HFFc6 (cell line): Measurements from ENCODE around the gene RAB40AL. TPM values are rescaled to one million over a fixed set of nuclear protein-coding genes. Genes with fewer than 3 reads are reported as not detected.

Source experiments
- DNase-seq: peaks from one replicate; pipeline ENCODE4 v3.0.0-alpha.2; 2018
- H3K27ac Mint-ChIP-seq: 2 replicates; pipeline ENCODE4 v1.8.0; 2020; ENCODE audit warnings: mild to moderate bottlenecking, mixed read lengths
- H3K27me3 Mint-ChIP-seq: 2 replicates; pipeline ENCODE4 v1.8.0; 2021; ENCODE audit warnings: mild to moderate bottlenecking, moderate library complexity, mixed read lengths; ENCODE audit not compliant: insufficient read depth
- H3K36me3 Mint-ChIP-seq: 2 replicates; pipeline ENCODE4 v1.8.0; 2021; ENCODE audit warnings: low read depth, mixed read lengths
- H3K4me1 Mint-ChIP-seq: 2 replicates; pipeline ENCODE4 v1.8.0; 2020; ENCODE audit warnings: low read depth, mixed read lengths
- H3K4me3 Mint-ChIP-seq: 2 replicates; pipeline ENCODE4 v1.8.0; 2020; ENCODE audit warnings: mild to moderate bottlenecking, moderate library complexity, mixed read lengths
- H3K9me3 Mint-ChIP-seq: 2 replicates; pipeline ENCODE4 v1.8.0; 2020; ENCODE audit warnings: mild to moderate bottlenecking, mixed read lengths
- total RNA-seq, 6 experiments: library from RNA; stranded (reverse); fragmentation: NEBNext Ultra II Directional; extraction: Animal tissue kit (Norgen Biotek cat#: 25700); gene quantifications; 2 replicates in 1 of 6; 3 replicates in 5 of 6; pipeline ENCODE4 v1.2.3, GENCODE V29; 2021
- TF ChIP-seq, protein P1 (sequence below): fragments of 200-600 bp; sonication (generic); IDR thresholded peaks from 2 replicates; pipeline ENCODE4 v1.5.0; 2021; ENCODE audit warnings: antibody characterized with exemption, mild to moderate bottlenecking

The RAB40AL gene
- total RNA-seq, 6 experiments from 2014 or later = not detected

DNA sequence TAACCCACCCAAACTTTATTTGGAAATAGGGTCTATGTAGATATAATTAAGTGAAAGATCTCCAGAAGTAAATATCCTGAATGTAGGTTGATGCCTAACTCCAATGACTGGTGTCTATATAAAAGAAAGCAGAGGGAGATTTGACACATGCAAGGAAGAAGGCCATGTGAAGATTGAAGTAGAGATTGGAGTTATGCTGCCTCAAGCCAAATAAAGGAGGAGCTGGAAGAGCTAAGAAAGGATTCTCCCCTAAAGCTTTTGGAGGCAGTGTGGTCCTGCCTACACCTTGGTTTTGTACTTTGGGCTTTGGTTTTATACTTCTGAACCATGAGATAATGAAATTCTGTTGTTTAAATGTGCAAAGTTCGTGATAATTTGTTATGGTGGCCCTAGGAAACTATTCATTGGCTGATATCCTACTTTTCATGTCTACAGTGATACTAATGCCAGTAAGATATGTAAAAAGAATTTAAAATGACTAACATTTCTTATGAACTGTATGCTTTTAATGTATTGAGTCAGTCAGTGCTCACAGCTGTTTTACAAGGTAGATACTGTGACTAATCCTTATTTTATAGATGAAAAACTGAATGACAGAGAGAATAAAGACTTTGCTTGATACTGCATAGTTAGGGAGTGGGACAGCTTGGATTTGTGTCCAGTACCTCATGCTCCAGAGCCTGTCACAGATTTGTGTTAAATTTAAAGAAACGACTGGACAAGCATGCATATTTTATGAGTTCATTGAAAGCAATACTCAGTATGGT is 5.9 kb upstream of the RAB40AL start:
- H3K4me3 Mint-ChIP-seq = peak overlapping the region; percentile 15
- no peaks in the 10 kb centered on the region for H3K9me3 Mint-ChIP-seq
- peaks cover 16% of the 10 kb centered on the region for H3K4me1 Mint-ChIP-seq
- peak overlapping the region; percentile 30; the same call in 1 of the 2 replicates for H3K27ac Mint-ChIP-seq
- no peaks in the 10 kb centered on the region for H3K27me3 Mint-ChIP-seq
- peak; percentile 13 for DNase-seq
- no peaks in the 10 kb centered on the region for H3K36me3 Mint-ChIP-seq
- TF ChIP-seq, protein P1, sequence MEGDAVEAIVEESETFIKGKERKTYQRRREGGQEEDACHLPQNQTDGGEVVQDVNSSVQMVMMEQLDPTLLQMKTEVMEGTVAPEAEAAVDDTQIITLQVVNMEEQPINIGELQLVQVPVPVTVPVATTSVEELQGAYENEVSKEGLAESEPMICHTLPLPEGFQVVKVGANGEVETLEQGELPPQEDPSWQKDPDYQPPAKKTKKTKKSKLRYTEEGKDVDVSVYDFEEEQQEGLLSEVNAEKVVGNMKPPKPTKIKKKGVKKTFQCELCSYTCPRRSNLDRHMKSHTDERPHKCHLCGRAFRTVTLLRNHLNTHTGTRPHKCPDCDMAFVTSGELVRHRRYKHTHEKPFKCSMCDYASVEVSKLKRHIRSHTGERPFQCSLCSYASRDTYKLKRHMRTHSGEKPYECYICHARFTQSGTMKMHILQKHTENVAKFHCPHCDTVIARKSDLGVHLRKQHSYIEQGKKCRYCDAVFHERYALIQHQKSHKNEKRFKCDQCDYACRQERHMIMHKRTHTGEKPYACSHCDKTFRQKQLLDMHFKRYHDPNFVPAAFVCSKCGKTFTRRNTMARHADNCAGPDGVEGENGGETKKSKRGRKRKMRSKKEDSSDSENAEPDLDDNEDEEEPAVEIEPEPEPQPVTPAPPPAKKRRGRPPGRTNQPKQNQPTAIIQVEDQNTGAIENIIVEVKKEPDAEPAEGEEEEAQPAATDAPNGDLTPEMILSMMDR = no peak

DNA sequence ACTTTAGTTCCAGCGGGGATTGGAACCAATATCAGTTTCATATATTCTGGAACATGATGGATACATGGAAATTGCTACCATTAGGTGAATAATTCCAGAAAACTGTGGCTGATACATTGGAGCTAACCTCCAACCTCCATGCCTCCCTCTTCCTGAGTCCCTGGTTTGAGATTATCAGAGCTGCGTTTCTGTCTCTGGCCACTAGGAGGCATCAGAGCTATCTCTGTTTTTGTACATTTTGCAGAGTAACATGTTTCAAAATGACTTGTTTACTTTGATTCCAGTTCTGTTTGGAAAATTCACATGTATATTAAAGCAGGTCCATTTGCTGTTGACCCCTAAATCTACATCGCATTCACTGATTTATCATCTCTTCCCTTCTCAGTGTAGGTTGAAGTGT is 2.4 kb upstream of the RAB40AL start:
- TF ChIP-seq, protein P1 = peak; percentile 78
- Mint-ChIP-seq H3K4me3 (no peak overlapping the region), H3K4me1 (peaks cover 16% of the 10 kb centered on the region), H3K9me3 (no peaks in the 10 kb centered on the region), H3K36me3 (no peaks in the 10 kb centered on the region), H3K27me3 (no peaks in the 10 kb centered on the region), H3K27ac (no peak overlapping the region)
- DNase-seq = peak; percentile 31

DNA sequence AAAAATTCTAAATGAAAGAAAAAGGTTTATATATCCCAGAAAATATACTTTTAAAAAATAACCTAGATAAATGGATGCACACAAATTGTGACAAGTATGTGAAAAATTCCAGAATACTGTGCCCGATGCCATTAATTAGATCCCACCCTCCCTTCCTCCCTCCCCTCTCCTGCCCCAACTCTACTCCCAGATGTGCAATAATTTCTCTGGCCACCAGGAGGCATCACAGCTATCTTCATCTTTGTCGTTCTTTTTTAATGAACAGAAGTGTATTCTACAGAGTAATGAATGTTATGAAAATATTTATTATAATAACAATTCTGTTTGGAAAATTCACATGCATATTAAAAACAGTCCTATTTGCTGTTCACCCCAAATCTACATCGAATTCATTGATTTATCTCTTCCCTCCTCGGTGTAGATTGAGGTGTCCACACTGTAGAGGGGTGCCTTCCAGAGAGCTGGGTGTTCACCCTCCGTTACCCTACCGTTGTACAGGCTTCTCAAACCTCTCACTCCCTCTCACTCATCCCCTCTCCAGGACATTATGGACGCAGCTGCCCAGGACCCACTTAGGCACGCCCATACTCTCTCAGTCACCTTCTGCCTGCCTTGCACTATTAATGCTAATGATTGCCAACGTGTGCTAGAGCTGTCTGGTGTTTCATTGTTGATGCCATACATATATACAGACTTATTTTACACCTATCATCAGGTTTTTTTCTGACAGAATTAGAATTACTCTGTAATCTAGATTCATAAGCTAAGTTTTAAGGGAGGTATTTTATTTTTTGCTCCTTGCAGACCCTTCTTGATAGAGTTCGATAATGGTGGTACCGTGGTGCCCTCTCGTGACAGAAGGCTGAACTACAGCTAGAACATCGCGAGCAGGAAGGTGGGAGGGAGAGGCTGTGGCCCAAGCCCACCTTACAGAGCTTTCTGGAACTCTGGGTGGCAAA is 14.1 kb downstream of the RAB40AL start:
- DNase-seq = peak; percentile 48
- Mint-ChIP-seq H3K9me3 (no peaks in the 10 kb centered on the region), H3K4me3 (peak overlapping the region; percentile 85), H3K27ac (peak overlapping the region; percentile 67), H3K36me3 (no peaks in the 10 kb centered on the region), H3K4me1 (peaks cover 15% of the 10 kb centered on the region), H3K27me3 (no peaks in the 10 kb centered on the region)
- TF ChIP-seq, protein P1 = peak; percentile 74

DNA sequence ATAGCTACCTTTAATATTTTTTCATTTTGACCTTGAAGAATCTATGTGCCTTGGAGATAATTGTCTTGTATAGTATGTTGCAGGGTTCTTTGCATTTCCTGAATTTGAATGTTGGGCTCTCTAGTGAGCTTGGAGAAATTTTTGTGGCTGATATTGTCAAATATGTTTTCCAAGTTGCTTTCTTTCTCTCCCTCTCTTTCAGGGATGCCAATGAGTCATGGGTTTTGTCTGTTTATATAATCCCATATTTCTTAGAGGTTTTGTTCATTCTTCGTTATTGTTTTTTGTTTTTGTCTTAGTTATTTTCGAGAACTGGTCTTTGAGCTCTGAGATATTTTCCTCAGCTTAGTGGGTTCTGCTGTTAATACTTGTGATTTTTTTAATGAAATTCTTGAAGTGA is 20.7 kb downstream of the RAB40AL start:
- DNase-seq = no peak
- Mint-ChIP-seq H3K36me3 (peaks cover 8% of the 10 kb centered on the region; the same call in 1 of the 2 replicates), H3K27me3 (no peaks in the 10 kb centered on the region), H3K4me1 (peaks cover 50% of the 10 kb centered on the region), H3K4me3 (peak overlapping the region; percentile 41; the same call in 1 of the 2 replicates), H3K9me3 (no peaks in the 10 kb centered on the region), H3K27ac (peak overlapping the region; percentile 92)
- TF ChIP-seq, protein P1 = no peak

DNA sequence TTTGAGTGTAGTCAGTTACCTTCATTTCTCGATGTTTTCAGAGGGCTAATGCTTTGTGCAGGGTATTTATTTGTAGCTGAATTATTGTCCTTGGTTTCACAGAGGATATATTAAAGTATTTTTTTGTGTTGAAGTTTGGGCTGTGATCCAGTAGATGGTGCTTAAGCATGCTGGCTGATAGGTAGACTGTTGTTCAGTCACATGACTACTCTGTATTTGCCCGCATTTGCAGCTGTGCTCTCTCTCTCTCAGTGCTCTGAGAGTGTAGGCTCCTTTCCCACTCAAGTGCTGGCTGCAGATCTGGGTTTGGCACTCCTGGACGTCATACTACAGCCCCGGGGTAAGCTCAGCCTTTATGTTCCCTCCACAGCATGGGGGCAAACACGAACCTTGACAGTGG is 21.7 kb downstream of the RAB40AL start:
- no peak for DNase-seq
- Mint-ChIP-seq H3K4me3 (peak overlapping the region; percentile 17), H3K27me3 (no peaks in the 10 kb centered on the region), H3K36me3 (peaks cover 8% of the 10 kb centered on the region; the same call in 1 of the 2 replicates), H3K4me1 (peaks cover 53% of the 10 kb centered on the region), H3K27ac (peak overlapping the region; percentile 92), H3K9me3 (no peaks in the 10 kb centered on the region)
- TF ChIP-seq, protein P1 = no peak
